Fibroblast of pulmonary artery (primary cell): ENCODE data around the gene TSSC4.
"Not testable (repeated sequence)": the region's sequence is repeated elsewhere in the genome, so short reads cannot be mapped to it uniquely, and the experiment has no call there.

ENCODE experiments used
- DNase-seq: peaks from one replicate; pipeline ENCODE4 v3.0.0-alpha.2; 2010; ENCODE audit warnings: low read depth
- H3K4me3 ChIP-seq: replicated peaks from 2 replicates; pipeline ENCODE4 v1.5.1; 2011; ENCODE audit warnings: low read depth, mild to moderate bottlenecking, control low read depth, low read length, moderate library complexity
- CTCF ChIP-seq: IDR thresholded peaks from 2 replicates; pipeline ENCODE4 v1.5.1; 2011; ENCODE audit warnings: mild to moderate bottlenecking, control low read depth, low read length, inconsistent platforms; ENCODE audit errors: missing control alignments

Gene TSSC4

GRCh38 chr11:2400069-2400761 is at the start of gene TSSC4:
Gene TSSC4 (plus strand): TSS chr11:2400750. CDS start chr11:2402634, 1,884 bp downstream.
- peak within 1 kb of the TSS; percentile 85 for H3K4me3 ChIP-seq
- peak; percentile 97 for TF ChIP-seq CTCF
- peak; percentile 100 for DNase-seq

- H3K4me3 ChIP-seq, result no peak overlapping the region
- DNase-seq, result no peak
- TF ChIP-seq CTCF, result no peak
These were observed 48.8 kb upstream of the TSSC4 start for GRCh38 chr11:2351701-2352100.

GRCh38 chr11:2352420-2352819 is 48.1 kb upstream of the TSSC4 start:
- H3K4me3 ChIP-seq, result no peak overlapping the region
- TF ChIP-seq CTCF, result no peak
- no peak for DNase-seq

- TF ChIP-seq CTCF, result no peak
- H3K4me3 ChIP-seq, result no peak overlapping the region
- DNase-seq, result peak; percentile 51
These were observed 45.4 kb upstream of the TSSC4 start for GRCh38 chr11:2355000-2355644.

GRCh38 chr11:2357246-2357645 is 43.3 kb upstream of the TSSC4 start:
- no peak overlapping the region for H3K4me3 ChIP-seq
- no peak for DNase-seq
- no peak for TF ChIP-seq CTCF

GRCh38 chr11:2357651-2358050 is 42.9 kb upstream of the TSSC4 start:
- not testable (repeated sequence) for DNase-seq, H3K4me3 ChIP-seq

GRCh38 chr11:2358754-2359442 is 41.7 kb upstream of the TSSC4 start:
- no peak overlapping the region for H3K4me3 ChIP-seq
- DNase-seq, result no peak
- no peak for TF ChIP-seq CTCF
